Panc1 (cell line): Measurements from ENCODE around the gene POC1B.
A peak's percentile ranks its signal among the peaks of the same experiment; 100 is the strongest.
"Not testable (repeated sequence)": the region's sequence is repeated elsewhere in the genome, so short reads cannot be mapped to it uniquely, and the experiment has no call there.

ENCODE experiments used
- CTCF ChIP-seq: fragments of 450-650 bp; IDR thresholded peaks from 2 replicates; pipeline ENCODE4 v1.5.1; 2017; ENCODE audit warnings: mild to moderate bottlenecking
- POLR2AphosphoS5 ChIP-seq: IDR thresholded peaks from 2 replicates; pipeline ENCODE4 v1.6.1; 2012; ENCODE audit warnings: mild to moderate bottlenecking, low read depth, low read length, moderate library complexity
- SIN3A ChIP-seq: IDR thresholded peaks from 2 replicates; pipeline ENCODE4 v1.6.1; 2012; ENCODE audit warnings: low read depth, mild to moderate bottlenecking, low read length, moderate library complexity, borderline replicate concordance; ENCODE audit not compliant: insufficient read depth

- TF ChIP-seq CTCF = peak; percentile 36
- not testable (repeated sequence) for TF ChIP-seq SIN3A, POLR2AphosphoS5
Observed at GRCh38 chr12:89459279-89459678, 66.6 kb downstream of the POC1B start.
